ENCODE results near the gene RGS19. TPM values are rescaled to one million over a fixed set of nuclear protein-coding genes. Genes with fewer than 3 reads are reported as not detected.

RGS19 gene
- total RNA-seq, 1 experiment from 2014 or later: 32.0 TPM

DNA sequence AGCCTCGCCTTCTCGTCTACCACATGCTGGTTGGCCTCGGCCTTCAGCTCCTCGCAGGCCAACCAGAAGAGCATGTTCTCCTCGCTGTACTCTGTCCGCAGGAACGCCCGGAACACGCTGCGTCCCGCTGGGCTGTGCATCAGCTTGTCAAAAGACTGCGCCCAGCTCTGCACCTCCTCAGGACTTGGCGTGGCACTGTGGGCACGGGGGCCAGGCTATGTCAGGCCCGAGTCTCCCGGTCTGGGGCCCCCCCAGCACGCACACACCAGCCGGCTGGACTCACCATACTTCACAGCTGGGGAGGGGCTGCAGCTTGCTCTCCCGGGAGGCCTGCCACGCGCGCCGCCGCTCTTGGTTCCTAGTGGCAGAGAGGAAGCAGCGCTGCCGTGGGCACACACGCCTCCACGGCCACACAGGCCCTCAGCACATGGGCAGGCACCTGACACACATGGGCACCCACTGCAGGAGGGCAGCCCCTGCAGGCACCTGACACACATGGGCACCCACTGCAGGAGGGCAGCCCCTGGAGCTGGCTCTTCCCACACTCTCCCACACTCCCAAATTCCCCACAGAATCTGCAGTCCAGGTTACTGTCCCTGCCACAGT is 5.0 kb downstream of the RGS19 start:
- CTCF ChIA-PET: no interaction called here
- Histone ChIP-seq H3K27ac (ENCODE audit: low read length) (no peak overlapping the region), H3K36me3 (ENCODE audit: control insufficient read depth, insufficient read depth, low read length) (no peaks in the 10 kb centered on the region), H3K9me3 (ENCODE audit: control insufficient read depth, insufficient read depth, low read depth, low read length) (no peaks in the 10 kb centered on the region), H3K4me1 (ENCODE audit: control insufficient read depth, insufficient read depth, low read length) (peaks cover 12% of the 10 kb centered on the region), H3K4me3 (ENCODE audit: low read depth in 2 of 2, low read length in 2 of 2) (no peak overlapping the region), H3K27me3 (ENCODE audit: control insufficient read depth, insufficient read depth, low read length) (no peaks in the 10 kb centered on the region)
- DNase-seq (ENCODE audit: low read depth, low spot score) (no peak), ATAC-seq (no peak)
- TF ChIP-seq, protein P1, sequence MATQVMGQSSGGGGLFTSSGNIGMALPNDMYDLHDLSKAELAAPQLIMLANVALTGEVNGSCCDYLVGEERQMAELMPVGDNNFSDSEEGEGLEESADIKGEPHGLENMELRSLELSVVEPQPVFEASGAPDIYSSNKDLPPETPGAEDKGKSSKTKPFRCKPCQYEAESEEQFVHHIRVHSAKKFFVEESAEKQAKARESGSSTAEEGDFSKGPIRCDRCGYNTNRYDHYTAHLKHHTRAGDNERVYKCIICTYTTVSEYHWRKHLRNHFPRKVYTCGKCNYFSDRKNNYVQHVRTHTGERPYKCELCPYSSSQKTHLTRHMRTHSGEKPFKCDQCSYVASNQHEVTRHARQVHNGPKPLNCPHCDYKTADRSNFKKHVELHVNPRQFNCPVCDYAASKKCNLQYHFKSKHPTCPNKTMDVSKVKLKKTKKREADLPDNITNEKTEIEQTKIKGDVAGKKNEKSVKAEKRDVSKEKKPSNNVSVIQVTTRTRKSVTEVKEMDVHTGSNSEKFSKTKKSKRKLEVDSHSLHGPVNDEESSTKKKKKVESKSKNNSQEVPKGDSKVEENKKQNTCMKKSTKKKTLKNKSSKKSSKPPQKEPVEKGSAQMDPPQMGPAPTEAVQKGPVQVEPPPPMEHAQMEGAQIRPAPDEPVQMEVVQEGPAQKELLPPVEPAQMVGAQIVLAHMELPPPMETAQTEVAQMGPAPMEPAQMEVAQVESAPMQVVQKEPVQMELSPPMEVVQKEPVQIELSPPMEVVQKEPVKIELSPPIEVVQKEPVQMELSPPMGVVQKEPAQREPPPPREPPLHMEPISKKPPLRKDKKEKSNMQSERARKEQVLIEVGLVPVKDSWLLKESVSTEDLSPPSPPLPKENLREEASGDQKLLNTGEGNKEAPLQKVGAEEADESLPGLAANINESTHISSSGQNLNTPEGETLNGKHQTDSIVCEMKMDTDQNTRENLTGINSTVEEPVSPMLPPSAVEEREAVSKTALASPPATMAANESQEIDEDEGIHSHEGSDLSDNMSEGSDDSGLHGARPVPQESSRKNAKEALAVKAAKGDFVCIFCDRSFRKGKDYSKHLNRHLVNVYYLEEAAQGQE (IDR thresholded peaks at IDR 0.05; ENCODE audit: insufficient read depth in 1 of 2, low read depth in 2 of 2, low read length in 1 of 2): no peak
- TF ChIP-seq, protein P2, sequence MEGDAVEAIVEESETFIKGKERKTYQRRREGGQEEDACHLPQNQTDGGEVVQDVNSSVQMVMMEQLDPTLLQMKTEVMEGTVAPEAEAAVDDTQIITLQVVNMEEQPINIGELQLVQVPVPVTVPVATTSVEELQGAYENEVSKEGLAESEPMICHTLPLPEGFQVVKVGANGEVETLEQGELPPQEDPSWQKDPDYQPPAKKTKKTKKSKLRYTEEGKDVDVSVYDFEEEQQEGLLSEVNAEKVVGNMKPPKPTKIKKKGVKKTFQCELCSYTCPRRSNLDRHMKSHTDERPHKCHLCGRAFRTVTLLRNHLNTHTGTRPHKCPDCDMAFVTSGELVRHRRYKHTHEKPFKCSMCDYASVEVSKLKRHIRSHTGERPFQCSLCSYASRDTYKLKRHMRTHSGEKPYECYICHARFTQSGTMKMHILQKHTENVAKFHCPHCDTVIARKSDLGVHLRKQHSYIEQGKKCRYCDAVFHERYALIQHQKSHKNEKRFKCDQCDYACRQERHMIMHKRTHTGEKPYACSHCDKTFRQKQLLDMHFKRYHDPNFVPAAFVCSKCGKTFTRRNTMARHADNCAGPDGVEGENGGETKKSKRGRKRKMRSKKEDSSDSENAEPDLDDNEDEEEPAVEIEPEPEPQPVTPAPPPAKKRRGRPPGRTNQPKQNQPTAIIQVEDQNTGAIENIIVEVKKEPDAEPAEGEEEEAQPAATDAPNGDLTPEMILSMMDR (IDR thresholded peaks at IDR 0.05): no peak
- TF ChIP-seq TCF7L2 (IDR thresholded peaks at IDR 0.05; ENCODE audit: low read depth, low read length) (no peak), SIN3A (IDR thresholded peaks at IDR 0.05; ENCODE audit: borderline replicate concordance, insufficient read depth, low read depth, low read length) (no peak), POLR2AphosphoS5 (IDR thresholded peaks at IDR 0.05; ENCODE audit: low read depth, low read length) (no peak)
- POLR2A ChIA-PET: no interaction called here
- in situ Hi-C loops (cut with HindIII; ENCODE audit: low pct_unique_long_range_greater_than_20kb, low sequenced_read_pairs) (no loop called here), intact Hi-C loops (cut with micrococcal nuclease; ENCODE audit: unreplicated experiment) (no loop called here)
- no TSS peak for BruUV-seq (replicated peaks)

DNA sequence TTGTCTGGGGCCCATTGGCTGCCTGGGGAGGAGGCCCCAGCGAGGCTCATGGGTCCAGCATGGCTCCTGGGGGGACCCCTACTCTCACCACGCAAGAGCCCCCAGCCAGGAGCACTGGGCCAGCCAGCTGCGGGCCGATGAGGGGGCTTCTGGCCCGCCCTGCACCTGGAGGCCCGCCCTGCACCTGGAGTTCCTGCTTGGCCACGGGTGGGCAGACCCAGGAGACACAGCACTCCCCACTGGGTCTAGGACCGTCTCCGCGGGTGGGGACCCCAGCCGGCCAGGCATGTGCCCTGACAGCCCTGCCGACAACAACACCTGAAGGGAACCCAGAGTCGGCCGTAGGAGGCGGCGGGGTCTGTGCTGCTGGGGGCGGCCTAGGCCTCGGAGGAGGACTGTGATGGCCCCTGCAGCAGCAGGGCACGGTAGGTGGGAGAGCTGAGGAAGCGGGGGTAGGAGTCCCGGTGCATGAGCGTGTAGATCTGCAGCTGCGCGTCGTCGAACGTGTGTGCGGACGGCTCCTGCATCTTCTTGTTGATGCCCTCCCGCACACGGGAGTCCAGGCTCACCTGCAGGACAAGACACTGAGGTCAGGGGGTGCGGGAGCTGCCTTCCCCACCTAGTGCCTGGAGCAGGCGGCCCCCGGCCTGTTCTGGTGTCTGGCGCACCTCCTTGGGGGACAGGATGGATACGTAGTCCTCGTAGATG is 5.7 kb downstream of the RGS19 start:
- ChIA-PET POLR2A (no interaction called here), CTCF (no interaction called here)
- H3K27me3 ChIP-seq (ENCODE audit: control insufficient read depth, insufficient read depth, low read length): no peaks in the 10 kb centered on the region
- no peak for ATAC-seq
- H3K9me3 ChIP-seq (ENCODE audit: control insufficient read depth, insufficient read depth, low read depth, low read length): no peaks in the 10 kb centered on the region
- in situ Hi-C loops (cut with HindIII; ENCODE audit: low pct_unique_long_range_greater_than_20kb, low sequenced_read_pairs): no loop called here
- H3K36me3 ChIP-seq (ENCODE audit: control insufficient read depth, insufficient read depth, low read length): no peaks in the 10 kb centered on the region
- TF ChIP-seq, protein P1 (IDR thresholded peaks at IDR 0.05; ENCODE audit: insufficient read depth in 1 of 2, low read depth in 2 of 2, low read length in 1 of 2): no peak
- no peak for TF ChIP-seq POLR2AphosphoS5 (IDR thresholded peaks at IDR 0.05; ENCODE audit: low read depth, low read length)
- TF ChIP-seq, protein P2 (IDR thresholded peaks at IDR 0.05): no peak
- H3K4me1 ChIP-seq (ENCODE audit: control insufficient read depth, insufficient read depth, low read length): peaks cover 9% of the 10 kb centered on the region
- intact Hi-C loops (cut with micrococcal nuclease; ENCODE audit: unreplicated experiment): no loop called here
- no peak overlapping the region for H3K27ac ChIP-seq (ENCODE audit: low read length)
- H3K4me3 ChIP-seq (ENCODE audit: low read depth in 2 of 2, low read length in 2 of 2): no peak overlapping the region
- no peak for DNase-seq (ENCODE audit: low read depth, low spot score)
- no TSS peak for BruUV-seq (replicated peaks)

Data from Panc1 (cell line).